ENCODE measurements around the gene CEP170B.
"Not testable (repeated sequence)": the region's sequence is repeated elsewhere in the genome, so short reads cannot be mapped to it uniquely, and the experiment has no call there.

The CEP170B gene

GRCh38 chr14:104856869-104857860, 7.9 kb upstream of the CEP170B start:
- no peak overlapping the region for H3K4me3 ChIP-seq
- H3K27ac ChIP-seq = no peak overlapping the region
- H3K9me3 ChIP-seq = 0 out of 2 replicates have a peak, but pooled peaks cover 14% of the 10 kb centered on the region
- no peak for TF ChIP-seq Cebpa-rat (IDR thresholded peaks at IDR 0.05)
- H3K4me2 ChIP-seq = no peak overlapping the region
- no peak overlapping the region for H3K9ac ChIP-seq
- no peaks in the 10 kb centered on the region for H4K20me1 ChIP-seq
- no peaks in the 10 kb centered on the region for H3K4me1 ChIP-seq
- peaks cover 5% of the 10 kb centered on the region for H3K27me3 ChIP-seq
- H3K36me3 ChIP-seq = no peaks in the 10 kb centered on the region

- Histone ChIP-seq H3K27me3 (peaks cover 13% of the 10 kb centered on the region), H3K9me3 (0 out of 2 replicates have a peak, but pooled peaks cover 14% of the 10 kb centered on the region)
- not testable (repeated sequence) for H3K27ac ChIP-seq, H3K9ac ChIP-seq, H3K4me2 ChIP-seq, H4K20me1 ChIP-seq, H3K4me3 ChIP-seq, H3K36me3 ChIP-seq, H3K4me1 ChIP-seq
These were observed 7.1 kb upstream of the CEP170B start for GRCh38 chr14:104857931-104858330.

GRCh38 chr14:104858811-104859426, 6.1 kb upstream of the CEP170B start:
- H3K9me3 ChIP-seq = 0 out of 2 replicates have a peak, but pooled peaks cover 14% of the 10 kb centered on the region
- no peak for TF ChIP-seq Cebpa-rat (IDR thresholded peaks at IDR 0.05)

GRCh38 chr14:104859900-104860299, 5.2 kb upstream of the CEP170B start:
- H3K4me2 ChIP-seq = no peak overlapping the region

More at GRCh38 chr14:104858811-104859426, 6.1 kb upstream of the CEP170B start:
- Histone ChIP-seq H3K36me3 (no peaks in the 10 kb centered on the region), H3K4me1 (no peaks in the 10 kb centered on the region), H4K20me1 (peaks cover 8% of the 10 kb centered on the region; the same call in 1 of the 2 replicates), H3K4me3 (no peak overlapping the region), H3K27ac (no peak overlapping the region), H3K27me3 (peaks cover 23% of the 10 kb centered on the region), H3K9ac (no peak overlapping the region), H3K4me2 (no peak overlapping the region)

GRCh38 chr14:104860414-104860813, 4.7 kb upstream of the CEP170B start:
- Histone ChIP-seq H4K20me1 (peaks cover 16% of the 10 kb centered on the region; the same call in 1 of the 2 replicates), H3K9me3 (0 out of 2 replicates have a peak, but pooled peaks cover 14% of the 10 kb centered on the region), H3K4me2 (no peak overlapping the region), H3K36me3 (no peaks in the 10 kb centered on the region), H3K9ac (no peak overlapping the region), H3K4me3 (no peak overlapping the region), H3K4me1 (peaks cover 7% of the 10 kb centered on the region; the same call in 1 of the 2 replicates), H3K27me3 (peaks cover 35% of the 10 kb centered on the region), H3K27ac (no peak overlapping the region)
- no peak for TF ChIP-seq Cebpa-rat (IDR thresholded peaks at IDR 0.05)

More at GRCh38 chr14:104859900-104860299, 5.2 kb upstream of the CEP170B start:
- Histone ChIP-seq H3K27me3 (peaks cover 33% of the 10 kb centered on the region), H3K9me3 (0 out of 2 replicates have a peak, but pooled peaks cover 14% of the 10 kb centered on the region), H3K36me3 (no peaks in the 10 kb centered on the region), H4K20me1 (peaks cover 16% of the 10 kb centered on the region; the same call in 1 of the 2 replicates), H3K4me3 (no peak overlapping the region), H3K4me1 (peaks cover 7% of the 10 kb centered on the region; the same call in 1 of the 2 replicates), H3K9ac (no peak overlapping the region), H3K27ac (no peak overlapping the region)
- TF ChIP-seq Cebpa-rat (IDR thresholded peaks at IDR 0.05) = no peak

GRCh38 chr14:104863131-104863862, 1.8 kb upstream of the CEP170B start:
- no peak overlapping the region for H3K27ac ChIP-seq
- H3K4me2 ChIP-seq = no peak overlapping the region

GRCh38 chr14:104863923-104864266, 1.2 kb upstream of the CEP170B start:
- Histone ChIP-seq H3K27ac (no peak overlapping the region), H3K27me3 (peaks cover 59% of the 10 kb centered on the region), H3K36me3 (no peaks in the 10 kb centered on the region), H4K20me1 (peaks cover 50% of the 10 kb centered on the region), H3K4me2 (no peak overlapping the region), H3K9ac (no peak overlapping the region), H3K9me3 (0 out of 2 replicates have a peak, but pooled peaks cover 14% of the 10 kb centered on the region), H3K4me3 (no peak overlapping the region), H3K4me1 (peaks cover 22% of the 10 kb centered on the region)
- TF ChIP-seq Cebpa-rat (IDR thresholded peaks at IDR 0.05) = no peak

More at GRCh38 chr14:104863131-104863862, 1.8 kb upstream of the CEP170B start:
- Histone ChIP-seq H3K4me3 (no peak overlapping the region), H3K36me3 (no peaks in the 10 kb centered on the region), H3K9ac (no peak overlapping the region), H3K27me3 (peaks cover 59% of the 10 kb centered on the region), H3K9me3 (0 out of 2 replicates have a peak, but pooled peaks cover 14% of the 10 kb centered on the region), H3K4me1 (peaks cover 19% of the 10 kb centered on the region), H4K20me1 (peaks cover 44% of the 10 kb centered on the region)
- TF ChIP-seq Cebpa-rat (IDR thresholded peaks at IDR 0.05) = no peak

GRCh38 chr14:104864267-104865080, 594 bp upstream of the CEP170B start:
- Histone ChIP-seq H3K4me3 (peak overlapping the region; percentile 79), H3K27me3 (peaks cover 59% of the 10 kb centered on the region), H3K4me1 (peaks cover 22% of the 10 kb centered on the region), H3K9ac (no peak overlapping the region), H3K4me2 (peak overlapping the region; percentile 84), H3K27ac (no peak overlapping the region), H3K9me3 (0 out of 2 replicates have a peak, but pooled peaks cover 14% of the 10 kb centered on the region), H3K36me3 (no peaks in the 10 kb centered on the region), H4K20me1 (peaks cover 53% of the 10 kb centered on the region)
- TF ChIP-seq Cebpa-rat (IDR thresholded peaks at IDR 0.05) = no peak

Data from BLaER1 (cell line).